SK-N-SH treated with all-trans-retinoic acid at 6 μM for 48 hours (cell line): ENCODE results near the gene ARHGAP26.

Experiments used
- CREB5 ChIP-seq: fragments of 250-450 bp; sonication (Bioruptor Pico); IDR thresholded peaks from 2 replicates; pipeline ENCODE4 v1.5.1; 2020; ENCODE audit warnings: low read depth, mild to moderate bottlenecking, moderate library complexity
- RARB ChIP-seq: fragments of 250-450 bp; sonication (Bioruptor Pico); IDR thresholded peaks from 2 replicates; pipeline ENCODE4 v1.8.0; 2021; ENCODE audit warnings: mild to moderate bottlenecking, moderate library complexity
- ZC3H10 ChIP-seq: fragments of 250-450 bp; sonication (Bioruptor Pico); IDR thresholded peaks from 2 replicates; pipeline ENCODE4 v1.5.1; 2021; ENCODE audit warnings: mild to moderate bottlenecking, moderate library complexity
- ZFP3 ChIP-seq: fragments of 250-450 bp; sonication (Bioruptor Pico); IDR thresholded peaks from 2 replicates; pipeline ENCODE4 v1.5.0; 2020; ENCODE audit warnings: mild to moderate bottlenecking, moderate library complexity

DNA sequence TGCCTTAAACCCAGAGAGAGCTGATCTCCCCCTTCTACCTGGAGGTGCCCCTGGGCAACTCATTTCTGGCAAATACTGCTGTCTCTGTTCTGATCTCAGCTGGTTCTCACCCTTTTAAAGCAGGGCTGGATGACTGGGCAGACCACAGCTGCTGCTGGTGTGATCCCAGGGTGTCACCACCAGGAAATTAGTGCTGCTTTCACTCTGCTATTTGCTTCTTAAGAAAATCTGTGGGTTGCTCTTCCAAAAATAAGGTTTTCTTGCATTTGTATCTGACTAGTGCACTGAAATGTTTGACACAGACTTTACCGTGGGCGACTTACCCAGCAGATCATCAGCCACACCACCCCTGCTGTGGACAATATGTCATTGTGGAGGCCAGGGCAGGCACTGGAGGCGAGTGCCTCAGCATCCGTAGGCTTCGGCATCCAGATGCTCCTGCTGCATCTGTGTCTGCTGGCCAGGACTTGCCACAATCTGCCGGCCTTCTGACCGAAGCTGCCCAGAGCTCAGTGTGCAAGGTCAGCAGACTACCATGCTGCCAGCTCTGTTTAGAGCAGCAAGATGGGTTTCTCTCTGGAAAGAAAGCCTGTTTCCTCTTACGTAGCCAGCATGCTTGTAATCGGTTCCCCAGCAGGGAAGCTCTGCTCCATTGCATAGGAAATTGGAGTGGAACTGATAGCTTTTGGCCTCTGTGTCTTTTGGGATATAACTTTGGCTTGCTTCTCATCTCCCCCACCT lies 13.6 kb downstream of the ARHGAP26 start:
- TF ChIP-seq RARB (CRISPR knock-in tag) (no peak), CREB5 (CRISPR knock-in tag) (no peak), ZC3H10 (CRISPR knock-in tag) (no peak), ZFP3 (no peak)
